Coronary artery (tissue), 2 donors: Measurements from ENCODE around the gene RANBP9.

Source experiments
- DNase-seq: peaks from one replicate; pipeline ENCODE4 v3.0.0-alpha.2; 2017; ENCODE audit warnings: low spot score
- H3K27ac ChIP-seq, 2 donors: fragments of 200-600 bp; sonication (generic); one replicate each; pipeline ENCODE4 v1.5.1; 2016 to 2019
- H3K4me3 ChIP-seq: fragments of 200-600 bp; sonication (generic); 2 replicates; pipeline ENCODE4 v1.5.1; 2016; ENCODE audit warnings: mild to moderate bottlenecking, moderate library complexity
- TF ChIP-seq, protein P1 (sequence below): fragments of 200-600 bp; sonication (generic); IDR thresholded peaks from one replicate; pipeline ENCODE4 v1.5.1; 2019; ENCODE audit warnings: antibody characterized with exemption

The RANBP9 gene

GRCh38 chr6:13666194-13667105, 45.2 kb downstream of the RANBP9 start:
- Histone ChIP-seq H3K4me3 (no peak overlapping the region), H3K27ac (no peak overlapping the region)
- DNase-seq, result no peak
- TF ChIP-seq, protein P1, sequence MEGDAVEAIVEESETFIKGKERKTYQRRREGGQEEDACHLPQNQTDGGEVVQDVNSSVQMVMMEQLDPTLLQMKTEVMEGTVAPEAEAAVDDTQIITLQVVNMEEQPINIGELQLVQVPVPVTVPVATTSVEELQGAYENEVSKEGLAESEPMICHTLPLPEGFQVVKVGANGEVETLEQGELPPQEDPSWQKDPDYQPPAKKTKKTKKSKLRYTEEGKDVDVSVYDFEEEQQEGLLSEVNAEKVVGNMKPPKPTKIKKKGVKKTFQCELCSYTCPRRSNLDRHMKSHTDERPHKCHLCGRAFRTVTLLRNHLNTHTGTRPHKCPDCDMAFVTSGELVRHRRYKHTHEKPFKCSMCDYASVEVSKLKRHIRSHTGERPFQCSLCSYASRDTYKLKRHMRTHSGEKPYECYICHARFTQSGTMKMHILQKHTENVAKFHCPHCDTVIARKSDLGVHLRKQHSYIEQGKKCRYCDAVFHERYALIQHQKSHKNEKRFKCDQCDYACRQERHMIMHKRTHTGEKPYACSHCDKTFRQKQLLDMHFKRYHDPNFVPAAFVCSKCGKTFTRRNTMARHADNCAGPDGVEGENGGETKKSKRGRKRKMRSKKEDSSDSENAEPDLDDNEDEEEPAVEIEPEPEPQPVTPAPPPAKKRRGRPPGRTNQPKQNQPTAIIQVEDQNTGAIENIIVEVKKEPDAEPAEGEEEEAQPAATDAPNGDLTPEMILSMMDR, result no peak

DNA sequence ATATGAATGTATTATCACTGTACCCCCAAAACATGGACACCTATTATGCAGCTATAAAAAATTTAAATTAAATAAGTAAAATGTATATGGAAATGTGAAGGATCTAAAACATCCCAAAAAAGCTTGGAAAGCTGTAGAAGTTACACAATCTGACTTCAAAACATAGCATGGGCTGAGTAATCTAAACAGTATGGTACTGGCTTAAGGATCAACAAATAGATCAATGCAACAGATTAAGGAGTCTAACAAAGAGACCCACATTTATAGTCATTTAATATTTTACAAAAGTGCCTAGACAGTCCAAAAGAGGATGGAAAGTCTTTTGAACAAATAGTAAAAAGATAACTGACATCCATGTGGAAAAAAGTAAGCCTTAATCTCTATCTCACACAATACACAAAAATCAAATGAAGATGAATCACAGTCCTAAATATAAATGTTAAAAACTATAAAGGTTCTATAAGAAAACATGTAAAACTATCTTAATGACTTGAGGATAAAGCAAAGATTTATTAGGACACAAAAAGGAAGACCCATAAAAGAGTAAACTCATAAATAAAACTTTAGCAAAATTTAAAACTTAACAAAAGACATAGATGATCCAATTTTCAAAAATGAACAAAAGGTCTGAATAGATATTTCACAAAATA, 46.8 kb downstream of the RANBP9 start:
- TF ChIP-seq, protein P1, result no peak
- no peak overlapping the region for H3K4me3 ChIP-seq
- no peak for DNase-seq
- no peak overlapping the region for H3K27ac ChIP-seq

DNA sequence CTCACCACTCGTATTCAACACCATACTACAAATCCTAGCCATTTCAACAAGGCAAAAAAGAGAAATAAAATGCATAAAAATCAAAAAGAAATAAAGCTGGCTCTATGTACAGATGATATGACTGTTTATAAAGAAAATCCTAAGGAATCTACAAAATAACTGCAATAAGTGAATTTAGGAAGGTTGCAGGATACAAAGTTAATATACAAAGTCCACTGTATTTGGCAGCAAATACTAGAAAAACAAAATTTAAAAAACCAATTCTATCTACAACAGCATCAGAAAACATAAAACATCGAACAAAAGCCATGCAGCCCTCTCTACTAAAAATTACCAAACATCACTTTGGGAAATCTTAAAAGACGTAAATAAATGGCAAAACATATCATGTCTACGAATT, 47.6 kb downstream of the RANBP9 start:
- no peak overlapping the region for H3K4me3 ChIP-seq
- TF ChIP-seq, protein P1, result no peak
- no peak overlapping the region for H3K27ac ChIP-seq
- DNase-seq, result no peak

- Histone ChIP-seq H3K4me3 (no peak overlapping the region), H3K27ac (no peak overlapping the region)
- no peak for DNase-seq
- TF ChIP-seq, protein P1, result no peak
Measured at GRCh38 chr6:13662651-13663334, 48.8 kb downstream of the RANBP9 start.

GRCh38 chr6:13661647-13662046, 50.0 kb downstream of the RANBP9 start:
- TF ChIP-seq, protein P1, result no peak
- Histone ChIP-seq H3K27ac (no peak overlapping the region), H3K4me3 (no peak overlapping the region)
- DNase-seq, result no peak

- no peak overlapping the region for H3K4me3 ChIP-seq
- TF ChIP-seq, protein P1, result no peak
- H3K27ac ChIP-seq, result no peak overlapping the region
- no peak for DNase-seq
Measured at GRCh38 chr6:13660893-13661292, 50.7 kb downstream of the RANBP9 start.
